Measurements from ENCODE around the gene VSTM2L.

VSTM2L gene

DNA sequence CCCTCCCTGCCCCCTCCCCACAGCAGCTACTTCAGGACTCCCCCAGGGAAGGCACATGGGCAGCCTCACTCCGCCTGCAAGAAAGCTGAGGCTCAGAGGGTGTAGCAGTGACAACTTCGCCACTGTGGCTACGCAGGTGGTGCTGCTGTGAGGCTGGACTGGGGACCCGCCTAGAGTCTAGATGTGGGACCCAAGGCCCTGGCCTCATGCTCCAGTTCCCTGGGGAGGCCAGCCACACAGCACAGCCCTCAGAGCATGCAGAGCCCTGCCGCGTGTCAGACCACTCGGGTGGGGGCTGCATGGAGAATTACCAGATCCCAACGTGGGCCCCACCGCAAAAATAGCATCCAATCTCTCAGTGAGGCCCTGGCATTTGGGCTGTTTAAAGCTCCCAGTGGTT is 30.8 kb upstream of the VSTM2L start:
- DNase-seq (ENCODE audit: low read depth) = no peak
- TF ChIP-seq, protein P1, sequence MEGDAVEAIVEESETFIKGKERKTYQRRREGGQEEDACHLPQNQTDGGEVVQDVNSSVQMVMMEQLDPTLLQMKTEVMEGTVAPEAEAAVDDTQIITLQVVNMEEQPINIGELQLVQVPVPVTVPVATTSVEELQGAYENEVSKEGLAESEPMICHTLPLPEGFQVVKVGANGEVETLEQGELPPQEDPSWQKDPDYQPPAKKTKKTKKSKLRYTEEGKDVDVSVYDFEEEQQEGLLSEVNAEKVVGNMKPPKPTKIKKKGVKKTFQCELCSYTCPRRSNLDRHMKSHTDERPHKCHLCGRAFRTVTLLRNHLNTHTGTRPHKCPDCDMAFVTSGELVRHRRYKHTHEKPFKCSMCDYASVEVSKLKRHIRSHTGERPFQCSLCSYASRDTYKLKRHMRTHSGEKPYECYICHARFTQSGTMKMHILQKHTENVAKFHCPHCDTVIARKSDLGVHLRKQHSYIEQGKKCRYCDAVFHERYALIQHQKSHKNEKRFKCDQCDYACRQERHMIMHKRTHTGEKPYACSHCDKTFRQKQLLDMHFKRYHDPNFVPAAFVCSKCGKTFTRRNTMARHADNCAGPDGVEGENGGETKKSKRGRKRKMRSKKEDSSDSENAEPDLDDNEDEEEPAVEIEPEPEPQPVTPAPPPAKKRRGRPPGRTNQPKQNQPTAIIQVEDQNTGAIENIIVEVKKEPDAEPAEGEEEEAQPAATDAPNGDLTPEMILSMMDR (conservative IDR thresholded peaks at IDR 0.05; ENCODE audit: low read depth, low read length) = no peak
- no peak overlapping the region for H3K4me3 ChIP-seq (ENCODE audit: low read depth, low read length)

DNA sequence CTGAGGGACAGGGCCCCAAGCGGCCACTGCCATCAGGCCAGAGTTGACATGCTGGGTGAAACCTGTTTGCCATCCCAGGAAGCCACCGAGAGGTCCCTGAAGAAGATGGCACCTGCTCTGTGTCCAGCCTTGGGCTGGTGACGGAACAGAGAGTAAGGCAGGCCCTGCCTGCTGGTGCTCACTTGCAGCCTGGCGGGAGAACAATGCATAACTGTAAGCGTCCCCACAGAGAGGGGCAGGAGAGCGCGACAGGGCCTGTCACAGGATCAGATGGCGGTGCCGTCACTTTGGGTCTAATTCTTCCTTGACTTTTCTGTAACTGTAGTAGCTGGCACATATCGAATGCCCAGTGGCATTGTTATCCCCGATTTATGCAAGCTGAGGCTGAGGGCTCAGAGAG is 29.0 kb upstream of the VSTM2L start:
- TF ChIP-seq, protein P1 (conservative IDR thresholded peaks at IDR 0.05; ENCODE audit: low read depth, low read length) = no peak
- DNase-seq (ENCODE audit: low read depth) = no peak
- H3K4me3 ChIP-seq (ENCODE audit: low read depth, low read length) = no peak overlapping the region

DNA sequence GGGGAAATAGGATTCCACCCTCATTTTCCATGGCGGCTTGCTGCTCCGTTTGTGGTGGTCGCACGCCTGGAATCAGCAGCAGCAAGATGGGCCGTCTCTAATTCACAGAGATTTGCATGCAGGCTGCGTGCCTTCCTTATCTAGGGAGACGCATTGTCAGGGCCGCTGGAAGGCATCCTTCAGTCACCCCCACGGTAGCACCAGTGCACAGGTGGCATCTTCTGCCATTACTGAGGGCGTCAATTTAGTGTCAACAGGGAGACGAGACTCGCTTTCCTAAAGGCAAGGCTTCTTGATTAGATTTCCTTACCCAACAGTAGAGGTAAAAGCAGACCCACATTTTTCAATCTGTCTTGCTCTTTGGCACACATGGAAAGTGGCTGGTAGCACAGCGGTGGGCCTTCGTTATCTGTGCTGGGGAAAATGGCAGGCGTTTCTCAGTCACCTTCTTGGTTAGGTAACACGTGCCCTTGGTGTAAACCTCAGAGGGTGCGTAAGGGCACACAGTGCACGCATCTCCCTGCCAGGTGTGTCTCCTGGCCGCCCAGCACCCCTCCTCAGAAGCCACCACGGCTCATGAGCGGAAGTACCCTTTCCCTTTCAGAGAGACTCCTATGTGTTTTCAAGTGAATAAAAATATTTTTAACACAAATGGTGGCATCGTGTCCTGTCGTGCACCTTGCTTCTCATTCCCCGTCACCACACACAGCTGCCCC is 27.3 kb upstream of the VSTM2L start:
- no peak overlapping the region for H3K4me3 ChIP-seq (ENCODE audit: low read depth, low read length)
- DNase-seq (ENCODE audit: low read depth) = no peak
- TF ChIP-seq, protein P1 (conservative IDR thresholded peaks at IDR 0.05; ENCODE audit: low read depth, low read length) = no peak

DNA sequence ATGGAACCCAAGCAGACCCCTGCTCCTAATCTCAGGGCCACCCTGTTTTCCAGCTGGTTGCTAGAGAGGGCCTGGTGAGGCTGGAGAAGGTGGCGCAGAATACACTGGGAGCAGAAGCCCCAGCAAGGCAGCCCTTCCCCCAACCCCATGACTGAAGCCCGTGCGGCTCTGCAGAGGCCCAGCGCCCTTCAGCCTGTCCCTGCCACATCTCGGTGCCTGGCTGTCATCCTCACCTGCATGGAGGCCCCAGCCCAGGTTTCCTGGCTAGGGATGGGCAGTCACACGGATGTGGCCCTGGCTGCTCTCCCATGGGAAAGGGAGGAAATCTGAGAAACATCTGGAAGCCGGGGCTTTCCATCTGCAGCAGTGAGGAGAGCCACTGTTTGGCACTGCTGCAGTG is 26.1 kb upstream of the VSTM2L start:
- DNase-seq (ENCODE audit: low read depth) = no peak
- TF ChIP-seq, protein P1 (conservative IDR thresholded peaks at IDR 0.05; ENCODE audit: low read depth, low read length) = no peak
- H3K4me3 ChIP-seq (ENCODE audit: low read depth, low read length) = no peak overlapping the region

DNA sequence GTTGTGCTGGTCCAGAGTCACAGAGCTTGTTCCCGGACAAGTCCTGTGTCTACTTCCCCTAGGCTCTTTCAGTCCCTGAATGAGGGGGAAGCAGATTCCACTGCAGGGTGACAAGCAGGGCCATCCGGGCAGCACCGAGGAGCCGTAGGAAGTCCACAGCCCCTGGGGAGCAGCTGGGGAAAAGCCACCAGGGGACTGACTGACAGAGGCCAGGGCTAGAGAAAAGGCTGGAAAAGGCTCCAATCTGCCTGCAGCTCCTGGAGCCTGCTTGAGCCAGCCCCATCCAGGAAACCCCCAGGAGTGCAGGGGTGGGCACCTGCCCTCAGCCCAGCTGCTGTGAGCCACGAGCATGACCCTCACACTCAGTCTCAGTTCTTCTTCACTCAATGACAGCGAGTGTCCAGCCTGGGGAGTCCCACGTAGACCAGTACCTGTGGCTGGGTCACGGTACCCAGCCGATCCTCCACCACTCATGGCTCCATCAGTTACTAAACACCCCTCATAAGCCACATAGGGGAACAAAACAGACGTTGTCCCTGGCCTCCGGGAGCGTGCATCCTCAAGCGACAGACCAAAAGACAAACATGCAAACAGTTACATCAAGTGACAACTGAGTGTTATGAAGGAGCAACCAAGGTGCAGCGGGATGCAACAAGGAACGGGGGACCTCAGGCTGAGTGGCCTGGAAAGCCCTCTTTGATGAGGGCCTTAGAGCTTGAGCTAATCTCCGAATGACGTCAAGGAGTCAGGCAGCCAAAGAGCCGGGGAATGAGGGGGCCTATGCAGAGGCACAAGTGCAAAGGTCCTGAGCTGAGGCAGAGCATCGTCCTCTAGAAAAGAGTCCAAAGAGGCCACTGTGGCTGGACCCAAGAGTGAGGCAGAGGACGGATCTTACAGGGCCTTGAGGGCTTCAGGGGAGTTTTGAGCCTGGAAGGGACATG is 24.8 kb upstream of the VSTM2L start:
- DNase-seq (ENCODE audit: low read depth) = no peak
- TF ChIP-seq, protein P1 (conservative IDR thresholded peaks at IDR 0.05; ENCODE audit: low read depth, low read length) = no peak
- no peak overlapping the region for H3K4me3 ChIP-seq (ENCODE audit: low read depth, low read length)

DNA sequence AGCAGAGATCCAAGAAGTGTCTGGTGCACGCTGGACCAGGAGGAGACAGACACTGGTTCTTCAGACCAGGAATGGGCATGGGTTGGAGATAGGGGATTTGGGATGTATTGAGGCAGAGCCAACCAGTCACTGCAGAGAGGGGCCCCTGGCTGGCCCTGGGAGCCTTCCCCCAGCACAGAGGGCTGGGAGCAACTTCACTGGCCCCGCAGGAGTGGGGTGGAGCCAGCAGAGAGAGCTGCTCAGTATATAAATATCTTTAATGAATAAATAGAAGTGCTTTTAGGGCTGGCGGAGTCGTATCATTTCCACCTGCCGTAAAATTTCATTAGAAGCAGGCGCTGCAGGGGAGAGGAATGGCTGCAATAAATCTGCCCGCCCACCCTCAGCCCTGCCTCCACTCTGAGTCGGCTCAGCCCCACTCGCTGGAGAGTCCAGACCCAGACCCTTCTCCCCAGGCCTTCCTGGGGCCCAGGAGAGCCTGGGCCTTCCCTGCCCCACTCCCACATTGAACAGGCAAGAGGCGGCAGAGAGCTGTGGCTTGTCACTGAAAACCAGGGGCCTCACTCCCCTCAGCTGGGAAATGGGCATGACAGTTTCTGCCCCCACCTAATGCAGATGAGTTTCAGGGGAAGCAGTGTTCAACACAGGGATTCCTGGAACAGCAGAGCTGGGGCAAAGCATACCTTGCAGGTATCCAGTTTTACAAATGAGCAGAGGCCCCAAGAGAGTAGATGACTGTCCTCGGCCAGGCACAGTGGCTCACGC is 23.9 kb upstream of the VSTM2L start:
- DNase-seq (ENCODE audit: low read depth) = no peak
- H3K4me3 ChIP-seq (ENCODE audit: low read depth, low read length) = no peak overlapping the region
- TF ChIP-seq, protein P1 (conservative IDR thresholded peaks at IDR 0.05; ENCODE audit: low read depth, low read length) = no peak
